Nephron (organoid): Measurements from ENCODE around the gene NRP2.

Experiments used
- H3K27ac Mint-ChIP-seq, 3 experiments: 2 replicates each; pipeline ENCODE4 v1.8.0; 2020; ENCODE audit warnings: mixed read lengths in 3 of 3, mild to moderate bottlenecking in 2 of 3, moderate library complexity in 1 of 3
- H3K27me3 Mint-ChIP-seq: 2 replicates; pipeline ENCODE4 v1.8.0; 2021; ENCODE audit warnings: low read depth, mild to moderate bottlenecking, moderate library complexity, mixed read lengths
- H3K36me3 Mint-ChIP-seq: 2 replicates; pipeline ENCODE4 v1.8.0; 2020; ENCODE audit warnings: low read depth, mixed read lengths
- H3K4me1 Mint-ChIP-seq: 2 replicates; pipeline ENCODE4 v1.8.0; 2020; ENCODE audit warnings: mixed read lengths
- H3K4me3 Mint-ChIP-seq, 3 experiments: 2 replicates each; pipeline ENCODE4 v1.8.0; 2020; ENCODE audit warnings: mild to moderate bottlenecking in 3 of 3, mixed read lengths in 3 of 3, moderate library complexity in 2 of 3
- H3K9me3 Mint-ChIP-seq: 2 replicates; pipeline ENCODE4 v1.8.0; 2020; ENCODE audit warnings: mixed read lengths
- CTCF ChIP-seq, 3 experiments: fragments of 200-600 bp; sonication (generic); IDR thresholded peaks; one replicate each; pipeline ENCODE4 v1.5.0; 2021; ENCODE audit warnings: antibody characterized with exemption in 3 of 3; ENCODE audit not compliant: unreplicated experiment in 3 of 3

Gene NRP2

GRCh38 chr2:205675861-205676516 lies 6.3 kb upstream of the NRP2 start:
- Mint-ChIP-seq H3K4me1 (peaks cover 23% of the 10 kb centered on the region), H3K4me3 (no peak overlapping the region), H3K36me3 (no peaks in the 10 kb centered on the region), H3K9me3 (no peaks in the 10 kb centered on the region), H3K27ac (no peak overlapping the region), H3K27me3 (no peaks in the 10 kb centered on the region)
- peak; percentile 80 to 91 (median 83) for TF ChIP-seq CTCF (IDR thresholded peaks at IDR 0.05; ENCODE audit: unreplicated experiment in 3 of 3)

GRCh38 chr2:205678541-205679142 lies 3.7 kb upstream of the NRP2 start:
- H3K9me3 Mint-ChIP-seq = no peaks in the 10 kb centered on the region
- H3K36me3 Mint-ChIP-seq = no peaks in the 10 kb centered on the region
- H3K27ac Mint-ChIP-seq = peak overlapping the region; percentile 48 to 64 (median 59)
- peaks cover 39% of the 10 kb centered on the region for H3K4me1 Mint-ChIP-seq
- TF ChIP-seq CTCF (IDR thresholded peaks at IDR 0.05; ENCODE audit: unreplicated experiment in 3 of 3) = no peak
- no peak overlapping the region for H3K4me3 Mint-ChIP-seq
- peaks cover 10% of the 10 kb centered on the region for H3K27me3 Mint-ChIP-seq

GRCh38 chr2:205679410-205680009 lies 2.8 kb upstream of the NRP2 start:
- Mint-ChIP-seq H3K9me3 (no peaks in the 10 kb centered on the region), H3K4me1 (peaks cover 47% of the 10 kb centered on the region), H3K27me3 (peaks cover 19% of the 10 kb centered on the region), H3K36me3 (no peaks in the 10 kb centered on the region), H3K27ac (peak overlapping the region in 2 of 3 experiments; percentile 6 to 28), H3K4me3 (no peak overlapping the region)
- no peak for TF ChIP-seq CTCF (IDR thresholded peaks at IDR 0.05; ENCODE audit: unreplicated experiment in 3 of 3)

- Mint-ChIP-seq H3K27ac (peak overlapping the region; percentile 6 to 58 (median 28)), H3K36me3 (no peaks in the 10 kb centered on the region), H3K9me3 (no peaks in the 10 kb centered on the region), H3K4me1 (peaks cover 51% of the 10 kb centered on the region), H3K4me3 (peak overlapping the region; percentile 63 to 78 (median 76)), H3K27me3 (peaks cover 20% of the 10 kb centered on the region)
- TF ChIP-seq CTCF (IDR thresholded peaks at IDR 0.05; ENCODE audit: unreplicated experiment in 3 of 3) = peak; percentile 61 to 68 (median 66)
Observed at GRCh38 chr2:205680067-205680466, 2.2 kb upstream of the NRP2 start.

GRCh38 chr2:205680903-205681302 lies 1.4 kb upstream of the NRP2 start:
- Mint-ChIP-seq H3K4me3 (peak overlapping the region; percentile 63 to 78 (median 76)), H3K4me1 (peaks cover 51% of the 10 kb centered on the region), H3K36me3 (no peaks in the 10 kb centered on the region), H3K27ac (peak overlapping the region in 2 of 3 experiments; percentile 58 to 92), H3K9me3 (no peaks in the 10 kb centered on the region), H3K27me3 (peaks cover 20% of the 10 kb centered on the region)
- no peak for TF ChIP-seq CTCF (IDR thresholded peaks at IDR 0.05; ENCODE audit: unreplicated experiment in 3 of 3)
